T47D (cell line): Measurements from ENCODE around the gene BAG3.

ENCODE experiments used
- DNase-seq, 2 experiments: peaks; one replicate each; pipeline versions ENCODE4 v3.0.0 to v3.0.0-alpha.2; 2011 to 2012; ENCODE audit warnings: low read depth in 1 of 2, low spot score in 1 of 2
- JUND ChIP-seq: IDR thresholded peaks from 2 replicates; pipeline ENCODE4 v1.6.1; 2012; ENCODE audit warnings: low read depth
- in situ Hi-C: cut with HindIII; loops from 2 replicates; pipeline ENCODE4 v1.10.0; 2016; ENCODE audit warnings: low sequenced_read_pairs, low pct_unique_long_range_greater_than_20kb

The BAG3 gene

GRCh38 chr10:119677126-119677525 lies 25.9 kb downstream of the BAG3 start:
- in situ Hi-C loops, result no loop called here
- TF ChIP-seq JUND, result no peak
- no peak for DNase-seq

- TF ChIP-seq JUND, result no peak
- no peak for DNase-seq
- in situ Hi-C loops, result no loop called here
These were observed 26.9 kb downstream of the BAG3 start for GRCh38 chr10:119677904-119678755.

- in situ Hi-C loops, result no loop called here
- TF ChIP-seq JUND, result no peak
- no peak for DNase-seq
These were observed 28.3 kb downstream of the BAG3 start for GRCh38 chr10:119679480-119679829.

GRCh38 chr10:119680050-119680449 lies 28.9 kb downstream of the BAG3 start:
- no peak for TF ChIP-seq JUND
- in situ Hi-C loops, result no loop called here
- DNase-seq, result peak in 1 of 2 experiments; percentile 19

GRCh38 chr10:119680650-119681081 lies 29.5 kb downstream of the BAG3 start:
- in situ Hi-C loops, result no loop called here
- no peak for TF ChIP-seq JUND
- no peak for DNase-seq

GRCh38 chr10:119686465-119687191 lies 35.4 kb downstream of the BAG3 start:
- in situ Hi-C loops, result no loop called here
- DNase-seq, result peak; percentile 48 to 78
- TF ChIP-seq JUND, result no peak

- no peak for TF ChIP-seq JUND
- DNase-seq, result peak in 1 of 2 experiments; percentile 44
- in situ Hi-C loops, result no loop called here
These were observed 36.2 kb downstream of the BAG3 start for GRCh38 chr10:119687192-119688032.

- no peak for TF ChIP-seq JUND
- in situ Hi-C loops, result no loop called here
- DNase-seq, result no peak
These were observed 36.9 kb downstream of the BAG3 start for GRCh38 chr10:119688033-119688508.

GRCh38 chr10:119689016-119689580 lies 37.9 kb downstream of the BAG3 start:
- TF ChIP-seq JUND, result no peak
- in situ Hi-C loops, result no loop called here
- DNase-seq, result no peak

GRCh38 chr10:119691726-119692125 lies 40.5 kb downstream of the BAG3 start:
- no peak for DNase-seq
- TF ChIP-seq JUND, result no peak
- in situ Hi-C loops, result no loop called here

GRCh38 chr10:119693262-119693957 lies 42.2 kb downstream of the BAG3 start:
- in situ Hi-C loops, result no loop called here
- DNase-seq, result no peak

More at GRCh38 chr10:119693262-119693957, 42.2 kb downstream of the BAG3 start:
- TF ChIP-seq JUND, result no peak
